Ishikawa (cell line): ENCODE measurements around the gene HEMK1.

Experiments used
- CEBPB ChIP-seq: IDR thresholded peaks from 2 replicates; pipeline ENCODE4 v1.6.1; 2012
- CREB1 ChIP-seq: IDR thresholded peaks from 2 replicates; pipeline ENCODE4 v1.6.1; 2012; ENCODE audit warnings: low read depth
- EGR1 ChIP-seq: IDR thresholded peaks from 2 replicates; pipeline ENCODE4 v1.6.1; 2012
- EP300 ChIP-seq: IDR thresholded peaks from 2 replicates; pipeline ENCODE4 v1.6.1; 2012; ENCODE audit warnings: borderline replicate concordance
- TEAD4 ChIP-seq: IDR thresholded peaks from 2 replicates; pipeline ENCODE4 v1.6.1; 2012
- USF1 ChIP-seq: IDR thresholded peaks from 2 replicates; pipeline ENCODE4 v1.6.1; 2012
- YY1 ChIP-seq: IDR thresholded peaks from 2 replicates; pipeline ENCODE4 v1.6.1; 2012; ENCODE audit warnings: low read depth
- TF ChIP-seq, protein P1 (sequence below): IDR thresholded peaks from 2 replicates; pipeline ENCODE4 v1.6.1; 2012

GRCh38 chr3:50564321-50564720, 5.0 kb upstream of the HEMK1 start:
- TF ChIP-seq TEAD4, result no peak
- TF ChIP-seq CEBPB, result no peak
- no peak for TF ChIP-seq CREB1
- no peak for TF ChIP-seq USF1
- TF ChIP-seq YY1, result no peak
- TF ChIP-seq EGR1, result no peak
- TF ChIP-seq, protein P1, sequence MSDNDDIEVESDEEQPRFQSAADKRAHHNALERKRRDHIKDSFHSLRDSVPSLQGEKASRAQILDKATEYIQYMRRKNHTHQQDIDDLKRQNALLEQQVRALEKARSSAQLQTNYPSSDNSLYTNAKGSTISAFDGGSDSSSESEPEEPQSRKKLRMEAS, result no peak
- no peak for TF ChIP-seq EP300
